Globus pallidus (tissue), 1 donor: ENCODE data around the gene CARTPT.
A peak's percentile ranks its signal among the peaks of the same experiment; 100 is the strongest.

Source experiments
- DNase-seq: peaks from one replicate; pipeline ENCODE4 v3.0.0-alpha.2; 2015; ENCODE audit warnings: low spot score

CARTPT gene

DNA sequence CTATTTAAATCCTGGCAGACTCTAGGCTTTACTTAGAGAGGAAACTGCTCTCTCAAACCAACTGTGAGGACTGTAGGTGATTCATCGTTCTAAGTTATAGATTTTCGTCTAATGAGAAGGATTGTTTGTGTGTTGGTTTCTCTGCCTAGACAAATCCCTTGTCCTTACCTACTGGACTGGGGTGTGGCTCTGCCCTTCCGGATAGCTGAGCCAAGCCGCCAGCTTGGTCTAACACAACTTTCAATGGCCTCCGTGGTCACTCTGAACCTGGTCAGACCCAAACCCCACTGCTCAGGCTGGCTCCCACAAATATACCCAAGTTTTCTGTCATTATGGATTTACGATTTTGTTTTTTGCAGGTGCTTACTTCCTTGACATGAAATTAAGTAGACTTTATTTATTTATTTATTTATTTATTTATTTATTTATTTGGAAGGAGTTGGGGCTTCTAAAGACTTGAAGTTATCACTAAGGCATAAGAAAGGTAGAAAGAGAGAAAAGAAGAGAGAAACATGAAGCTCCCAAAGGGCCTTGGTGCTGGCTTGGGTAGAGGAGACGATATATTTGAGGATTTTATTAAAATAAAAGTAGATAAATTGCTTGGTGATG lies 19.0 kb downstream of the CARTPT start:
- DNase-seq: no peak

DNA sequence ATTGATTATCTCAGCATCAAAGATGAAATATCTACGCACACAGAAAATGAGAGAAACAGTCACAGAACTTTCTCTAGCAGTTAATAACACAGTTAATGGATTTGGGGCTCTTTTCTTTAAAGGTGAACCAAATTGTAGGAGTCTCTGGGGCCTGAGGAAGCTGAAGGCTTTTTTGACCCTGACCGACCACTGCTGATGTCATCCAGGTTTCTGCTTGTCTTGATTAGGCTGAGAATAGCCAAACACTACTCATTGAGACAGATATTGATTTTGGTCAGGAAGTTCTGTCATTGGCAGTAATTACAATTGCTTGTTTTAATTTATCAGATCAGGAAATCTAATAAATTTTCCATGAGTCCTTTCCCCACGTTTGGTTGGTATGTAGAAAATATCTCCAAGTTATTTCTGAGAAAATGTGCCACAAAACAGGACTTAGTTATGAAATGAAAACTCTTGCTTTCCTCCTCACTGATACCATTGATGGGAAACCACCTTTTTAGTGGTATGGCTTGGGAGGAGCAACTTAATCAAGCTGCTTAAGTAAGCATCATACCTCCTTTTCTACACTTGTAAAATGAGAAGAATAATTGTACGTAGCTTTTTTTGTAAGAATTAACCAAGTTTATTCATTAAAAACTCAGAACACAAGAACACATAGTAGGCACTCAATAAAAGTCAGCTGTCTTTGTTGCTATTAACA lies 19.7 kb downstream of the CARTPT start:
- DNase-seq: no peak

DNA sequence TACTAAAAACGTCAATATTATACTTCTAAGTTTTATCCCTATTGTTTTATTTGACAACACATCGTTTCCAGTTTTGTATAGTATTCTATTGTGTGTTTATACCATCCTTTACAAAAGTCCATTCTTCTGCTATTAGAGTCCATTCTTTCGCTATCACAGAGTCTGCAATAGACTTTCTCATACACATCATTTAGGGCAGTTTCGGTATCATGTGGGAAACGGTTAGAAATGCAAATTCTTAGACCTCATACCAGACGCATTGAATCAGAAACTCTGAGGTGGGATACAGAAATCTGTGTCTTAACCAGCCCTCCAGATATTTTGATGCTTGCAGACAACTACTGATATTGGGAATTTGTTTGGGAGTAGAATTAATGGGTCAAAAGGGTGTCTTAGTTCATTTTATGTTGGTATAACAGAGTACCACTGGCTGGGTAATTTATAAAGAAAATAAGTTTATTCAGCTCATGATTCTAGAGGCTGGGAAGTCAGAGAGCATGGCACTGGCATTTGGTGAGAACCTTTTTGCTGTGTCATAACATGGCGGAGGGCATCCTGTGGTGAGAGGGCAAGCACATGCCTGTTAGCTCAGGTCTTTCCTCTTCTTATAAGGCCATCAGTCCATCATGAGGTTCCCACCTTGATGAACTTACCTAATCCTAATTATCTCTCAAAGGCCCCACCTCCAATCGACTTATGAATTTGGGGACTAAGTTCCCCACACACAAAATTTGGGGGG lies 21.1 kb downstream of the CARTPT start:
- no peak for DNase-seq

DNA sequence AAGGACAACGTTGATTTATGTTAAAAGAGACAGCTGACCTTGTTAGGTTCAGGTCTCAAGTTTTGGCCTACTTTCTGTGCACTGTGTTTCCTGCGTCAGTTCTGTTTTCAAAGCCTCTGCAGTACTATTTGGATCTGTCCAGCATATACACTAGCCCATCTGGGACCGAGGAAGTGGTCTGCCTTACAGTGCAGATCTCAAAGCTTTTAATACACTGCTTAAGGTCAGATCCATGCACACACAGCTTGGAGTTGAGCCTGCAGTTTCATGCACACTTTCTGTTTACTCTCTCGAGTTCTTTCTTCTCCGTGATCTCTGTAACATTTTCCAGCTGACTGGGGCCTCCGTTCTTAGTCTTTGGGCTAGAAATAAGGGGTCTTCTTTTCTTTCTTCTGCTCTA lies 24.1 kb downstream of the CARTPT start:
- DNase-seq: no peak

DNA sequence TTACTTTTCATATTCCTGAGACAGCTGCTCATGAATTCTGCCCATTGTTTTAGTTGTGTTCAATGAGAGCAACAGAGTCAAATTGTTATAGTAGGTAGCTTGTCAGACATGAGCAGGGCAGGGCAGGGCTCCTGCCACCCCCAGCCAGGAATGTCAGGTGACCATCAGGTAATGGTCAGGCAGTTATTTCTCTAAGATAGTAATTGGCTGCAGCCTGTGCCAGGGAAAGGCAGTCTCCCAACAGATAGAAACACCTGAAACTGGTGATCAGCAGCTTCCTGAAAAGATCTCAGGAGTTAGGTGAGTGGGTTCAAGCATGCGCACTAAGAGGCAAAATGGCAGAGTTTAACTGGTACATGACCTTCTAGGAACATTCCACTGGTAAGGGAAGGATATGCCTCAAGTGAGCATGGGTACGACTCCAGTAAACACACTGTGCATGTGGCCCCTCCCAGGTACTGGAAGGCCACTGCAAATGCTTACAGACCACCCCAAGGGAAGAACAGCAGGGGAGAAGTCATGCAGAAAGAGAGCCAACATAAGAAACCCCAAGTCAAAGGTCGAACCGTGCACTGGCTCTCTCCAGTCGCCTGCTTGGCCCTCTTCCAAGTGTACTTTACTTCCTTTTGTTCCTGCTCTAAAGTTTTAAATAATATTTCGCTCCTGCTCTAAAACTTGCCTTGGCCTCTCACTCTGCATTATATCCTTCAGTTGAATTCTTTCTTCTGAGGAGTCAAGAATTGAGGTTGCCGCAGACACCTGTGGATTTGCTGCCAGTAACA lies 25.1 kb downstream of the CARTPT start:
- no peak for DNase-seq

DNA sequence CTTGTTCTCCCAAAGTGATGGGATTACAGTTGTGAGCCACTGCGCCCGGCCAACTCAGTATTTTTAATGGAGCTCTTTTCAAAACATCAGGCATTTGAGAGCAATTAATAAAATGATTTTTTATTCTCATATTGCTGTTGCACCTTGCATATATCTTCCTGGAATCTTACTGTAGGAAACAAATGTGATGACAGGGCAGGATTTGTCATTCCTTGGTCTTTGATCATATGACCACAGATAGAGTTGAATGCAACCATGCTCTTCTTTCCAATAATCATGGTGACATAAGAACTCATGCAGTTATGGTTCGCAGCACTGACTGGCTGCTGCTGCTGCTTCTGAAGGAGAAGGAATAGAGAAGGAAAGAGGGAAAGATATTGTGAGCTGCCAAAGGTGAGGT lies 28.1 kb downstream of the CARTPT start:
- DNase-seq: no peak

DNA sequence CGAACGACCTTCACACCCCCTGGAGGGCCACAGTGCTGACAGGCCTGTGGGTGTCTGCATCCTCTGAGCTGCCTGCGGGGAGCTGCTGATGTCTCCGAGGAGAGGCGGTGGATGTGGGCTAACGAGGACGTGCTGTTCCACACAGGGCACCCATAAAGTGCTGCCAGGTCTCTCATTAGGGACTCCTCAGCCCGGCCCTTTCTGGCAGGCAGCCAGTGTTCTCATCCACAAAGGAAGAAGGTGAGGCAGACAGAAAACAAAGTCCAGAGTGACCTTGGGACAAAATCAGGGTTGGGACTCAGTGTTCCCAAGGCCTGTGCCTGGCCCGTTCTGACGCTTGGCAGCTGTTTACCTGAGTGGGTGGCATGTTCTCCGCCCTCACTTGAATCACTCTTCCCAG lies 29.3 kb downstream of the CARTPT start:
- DNase-seq: no peak

DNA sequence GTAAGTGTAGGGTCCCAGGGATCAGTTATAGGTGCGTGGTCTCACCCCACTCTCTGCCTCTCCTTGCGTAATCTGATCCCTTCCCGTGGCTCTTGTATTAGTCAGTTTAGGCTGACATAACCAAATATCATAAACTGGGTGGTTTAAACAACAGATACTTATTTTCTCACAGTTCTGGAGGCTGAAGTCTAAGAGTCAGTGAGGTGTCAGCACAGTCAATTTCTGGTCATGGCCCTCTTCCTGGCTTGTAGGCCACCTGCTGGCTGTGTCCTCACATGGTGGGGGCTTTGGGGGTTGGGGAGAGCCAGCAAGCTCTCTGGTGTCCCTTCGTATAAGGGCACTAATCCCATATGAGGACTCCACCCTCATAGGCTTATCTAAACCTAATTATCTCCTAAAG lies 32.3 kb downstream of the CARTPT start:
- no peak for DNase-seq

DNA sequence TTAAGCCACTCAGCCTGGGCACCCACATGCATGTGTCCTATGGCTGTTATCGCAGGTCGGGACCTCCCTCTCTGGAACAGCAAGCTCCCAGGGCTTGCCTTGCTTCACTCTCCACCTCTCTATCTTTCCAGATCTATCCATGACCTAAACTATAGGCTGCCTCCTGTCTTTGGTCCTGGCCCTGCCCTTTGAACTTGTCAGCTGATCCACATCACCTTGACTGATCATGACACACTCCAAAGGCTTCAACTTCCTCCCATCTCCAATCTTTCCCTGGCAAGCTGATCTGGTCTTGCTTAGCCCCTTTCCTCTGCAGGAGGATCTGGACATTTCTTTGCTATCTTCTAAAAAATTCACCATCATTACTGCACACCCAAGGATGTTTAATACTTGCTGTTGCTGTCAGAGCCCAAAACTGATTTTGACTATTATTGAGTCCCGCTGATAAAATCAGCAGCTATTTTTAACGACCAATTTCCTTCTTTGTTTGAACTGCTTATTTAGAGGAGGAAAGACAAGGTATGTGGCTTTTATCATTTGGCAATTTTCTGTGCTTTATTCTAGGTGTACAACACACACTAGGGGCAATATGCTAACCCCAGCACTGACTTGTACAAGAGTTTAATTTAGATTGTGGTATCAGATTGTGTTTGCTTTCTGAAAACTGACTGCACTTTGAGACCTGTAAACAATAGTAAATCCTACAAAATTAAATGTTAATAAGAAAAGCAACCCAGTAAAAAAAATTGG lies 33.5 kb downstream of the CARTPT start:
- DNase-seq: no peak

DNA sequence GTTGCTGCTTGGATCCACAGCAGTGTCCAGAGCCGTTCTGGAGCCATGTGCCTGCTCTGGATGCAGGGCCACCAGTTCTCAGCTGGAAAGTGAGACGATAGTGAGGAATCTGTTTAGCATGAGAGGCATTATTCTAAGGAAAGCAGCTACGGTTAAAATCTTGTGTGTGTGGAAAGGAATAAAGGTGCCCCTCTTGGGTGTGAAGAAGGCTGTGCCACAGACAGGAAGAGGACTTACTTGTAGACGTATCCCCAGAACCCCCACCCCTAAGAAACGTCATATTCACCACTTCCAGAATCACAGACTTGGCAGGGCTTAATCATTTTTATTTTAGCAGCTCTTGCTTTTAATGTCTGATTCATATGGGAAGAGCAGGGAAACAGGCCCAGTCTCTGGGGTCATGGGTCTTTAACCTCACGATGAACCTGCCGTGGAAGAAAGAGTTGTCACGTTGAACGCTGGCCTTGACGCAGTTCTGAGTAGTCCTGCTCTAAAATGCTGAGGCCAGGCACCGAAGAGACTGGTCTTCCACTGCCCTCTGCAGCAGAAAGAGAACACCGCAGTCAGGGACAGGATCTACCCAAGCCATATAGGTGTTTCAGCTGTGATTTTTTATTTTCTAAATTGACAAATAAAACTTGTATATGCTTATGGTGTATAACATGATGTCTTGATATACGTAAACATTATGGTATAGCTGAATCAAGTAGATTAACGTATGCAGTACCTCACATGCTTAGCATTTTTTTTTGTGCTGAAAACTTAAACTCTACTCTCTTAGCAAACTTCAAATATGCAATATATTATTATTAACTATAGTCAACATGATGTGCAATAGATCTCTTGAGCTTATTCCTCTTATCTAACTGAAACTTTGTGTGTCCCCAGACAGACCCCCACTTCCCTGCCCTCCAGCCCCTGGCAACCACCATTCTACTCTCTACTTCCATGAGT lies 38.8 kb downstream of the CARTPT start:
- peak; percentile 50 for DNase-seq

DNA sequence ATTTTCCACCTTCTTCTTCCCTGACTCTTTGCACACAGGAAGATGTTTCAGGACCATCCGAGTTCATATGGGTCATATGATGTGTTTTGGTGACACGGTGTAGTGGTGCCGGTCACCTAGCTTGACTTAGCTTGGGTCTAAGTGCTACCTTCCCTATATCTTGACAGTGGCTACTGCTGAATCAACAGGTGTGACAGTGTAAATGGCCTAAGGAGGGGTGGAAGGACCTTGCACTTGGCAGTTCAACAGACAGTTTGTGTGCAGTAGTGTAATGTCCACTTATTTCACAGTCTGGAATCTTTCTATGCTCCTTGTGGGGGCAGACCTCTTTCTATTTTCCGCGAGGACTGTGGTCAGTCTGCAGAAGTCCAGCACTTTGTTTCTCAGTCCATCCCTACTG lies 43.8 kb downstream of the CARTPT start:
- no peak for DNase-seq

DNA sequence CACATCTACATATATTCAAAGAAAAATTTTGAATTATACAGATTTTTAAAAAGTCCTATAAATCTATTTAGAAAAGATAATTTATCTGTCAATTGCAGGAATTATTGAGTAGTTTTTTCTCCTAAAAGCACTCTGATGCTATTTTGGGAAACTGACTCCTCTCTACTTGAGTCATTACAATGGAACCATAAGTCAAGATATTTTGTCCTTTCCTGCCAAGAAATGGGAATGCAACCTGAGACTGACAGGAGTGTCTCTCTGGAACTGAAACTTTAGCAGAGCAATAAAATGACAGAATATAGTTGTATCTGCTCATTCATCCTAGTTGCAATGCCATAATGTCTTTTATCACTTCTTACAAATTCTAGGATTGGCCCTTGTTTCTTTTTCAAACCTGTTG lies 48.6 kb downstream of the CARTPT start:
- DNase-seq: no peak

DNA sequence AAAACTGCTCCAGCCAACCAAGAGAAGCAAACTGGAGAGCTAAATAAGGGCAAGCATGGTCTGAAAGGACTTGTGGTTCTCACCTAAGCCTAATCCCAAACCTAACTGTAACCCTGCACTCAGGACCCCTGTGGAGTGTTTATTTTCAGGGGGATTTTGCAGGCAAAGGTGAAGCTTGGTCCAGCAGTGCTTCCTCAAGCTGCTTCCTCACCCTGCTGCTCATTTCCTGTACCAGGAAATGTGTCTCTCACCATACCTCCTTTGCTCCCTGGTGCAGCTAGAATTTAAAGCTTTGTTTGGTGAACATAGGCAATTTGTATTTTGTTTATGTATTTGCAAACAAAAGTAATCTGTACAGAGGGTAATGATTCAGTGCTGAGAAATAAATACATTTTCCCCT lies 50.2 kb downstream of the CARTPT start:
- DNase-seq: no peak

DNA sequence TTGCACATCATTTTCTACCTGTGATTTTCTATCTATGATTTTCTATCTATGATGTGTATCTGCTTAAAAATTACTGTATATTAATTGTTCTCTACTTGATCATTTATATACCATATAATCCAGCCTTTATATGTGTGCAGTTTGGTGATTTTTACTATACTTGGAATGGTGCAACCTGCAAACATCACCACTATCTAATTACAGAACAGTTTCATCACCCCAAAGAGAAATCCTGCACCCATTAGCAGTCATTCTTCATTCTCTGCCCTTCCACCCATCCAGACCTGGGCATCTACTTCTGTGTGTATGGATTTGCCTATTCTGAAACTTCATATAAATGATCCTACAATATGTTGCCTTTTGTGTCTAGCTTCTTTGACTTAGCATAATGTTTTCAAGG lies 51.3 kb downstream of the CARTPT start:
- DNase-seq: no peak
